WTC11 (cell line): ENCODE measurements around the gene PRKN. TPM values are rescaled to one million over a fixed set of nuclear protein-coding genes. Genes with fewer than 3 reads are reported as not detected.
A peak's percentile ranks its signal among the peaks of the same experiment; 100 is the strongest.

Experiments
- ATAC-seq: fragments of 200-7000 bp; cut with Tn5 transposase; 2 replicates; pipeline ENCODE4 v1.10.0; 2021; ENCODE audit warnings: mild to moderate bottlenecking, moderate library complexity
- CTCF ChIA-PET: fragments of 300-600 bp; sonication (Branson Sonifier 250); formaldehyde crosslinking; loops from one replicate; lab custom pipeline; 2021; ENCODE audit warnings: antibody characterized with exemption; lab: Charles Lee
- POLR2A ChIA-PET: fragments of 350-600 bp; sonication (Branson Sonifier 250); formaldehyde crosslinking; loops from one replicate; lab custom pipeline; 2021; ENCODE audit warnings: antibody characterized with exemption; lab: Charles Lee
- DNase-seq: peaks from one replicate; pipeline ENCODE4 v3.0.0; 2021; ENCODE audit warnings: low spot score
- H3K27ac Mint-ChIP-seq: 2 replicates; pipeline ENCODE4 v1.8.0; 2021; ENCODE audit warnings: mixed read lengths
- H3K27me3 Mint-ChIP-seq: 2 replicates; pipeline ENCODE4 v1.8.0; 2021; ENCODE audit warnings: low read depth, mild to moderate bottlenecking, moderate library complexity, mixed read lengths
- H3K36me3 Mint-ChIP-seq: 2 replicates; pipeline ENCODE4 v1.8.0; 2021; ENCODE audit warnings: mixed read lengths
- H3K4me1 Mint-ChIP-seq: 2 replicates; pipeline ENCODE4 v1.8.0; 2022; ENCODE audit warnings: mixed read lengths
- H3K4me3 Mint-ChIP-seq: 2 replicates; pipeline ENCODE4 v1.8.0; 2021; ENCODE audit warnings: mild to moderate bottlenecking, moderate library complexity, mixed read lengths
- H3K9me3 Mint-ChIP-seq: 2 replicates; pipeline ENCODE4 v1.8.0; 2021; ENCODE audit warnings: mixed read lengths
- CDX4 ChIP-seq: fragments of 250-450 bp; sonication (Bioruptor Pico); IDR thresholded peaks from 2 replicates; pipeline ENCODE4 v1.9.0; 2021; ENCODE audit warnings: moderate library complexity, mild to moderate bottlenecking, inconsistent platforms, borderline replicate concordance
- EMX1 ChIP-seq: fragments of 250-450 bp; sonication (Bioruptor Pico); IDR thresholded peaks from 2 replicates; pipeline ENCODE4 v1.8.0; 2021; ENCODE audit warnings: mild to moderate bottlenecking
- ETV6 ChIP-seq: sonication (generic); formaldehyde crosslinking; IDR thresholded peaks from 2 replicates; pipeline ENCODE4 v1.8.1; 2022; ENCODE audit warnings: mild to moderate bottlenecking, missing genetic modification reagents
- FOXK1 ChIP-seq: sonication (generic); formaldehyde crosslinking; IDR thresholded peaks from 2 replicates; pipeline ENCODE4 v1.8.0; 2022; ENCODE audit warnings: mild to moderate bottlenecking, moderate library complexity, missing genetic modification reagents
- JAZF1 ChIP-seq: fragments of 250-450 bp; sonication (Bioruptor Pico); IDR thresholded peaks from 2 replicates; pipeline ENCODE4 v1.9.0; 2021; ENCODE audit warnings: moderate library complexity, mild to moderate bottlenecking, inconsistent platforms
- MXD4 ChIP-seq: fragments of 250-450 bp; sonication (Bioruptor Pico); IDR thresholded peaks from 2 replicates; pipeline ENCODE4 v1.8.0; 2021; ENCODE audit warnings: mild to moderate bottlenecking, moderate library complexity, borderline replicate concordance
- NFE2L1 ChIP-seq: sonication (generic); formaldehyde crosslinking; IDR thresholded peaks from 2 replicates; pipeline ENCODE4 v1.8.1; 2023; ENCODE audit warnings: missing genetic modification reagents
- NFYB ChIP-seq: sonication (generic); formaldehyde crosslinking; conservative IDR thresholded peaks from 2 replicates; pipeline ENCODE4 v1.8.0; 2022; ENCODE audit warnings: low read depth, missing genetic modification reagents
- NR3C1 ChIP-seq: sonication (generic); formaldehyde crosslinking; conservative IDR thresholded peaks from 2 replicates; pipeline ENCODE4 v1.8.1; 2023; ENCODE audit warnings: low read depth, mild to moderate bottlenecking, missing genetic modification reagents
- PRDM15 ChIP-seq: sonication (generic); formaldehyde crosslinking; IDR thresholded peaks from 2 replicates; pipeline ENCODE4 v1.8.0; 2022; ENCODE audit warnings: missing genetic modification reagents
- SOX15 ChIP-seq: fragments of 250-450 bp; sonication (Bioruptor Pico); IDR thresholded peaks from 2 replicates; pipeline ENCODE4 v1.9.0; 2021; ENCODE audit warnings: mild to moderate bottlenecking
- TEAD4 ChIP-seq: sonication (generic); formaldehyde crosslinking; IDR thresholded peaks from 2 replicates; pipeline ENCODE4 v1.8.0; 2022; ENCODE audit warnings: mild to moderate bottlenecking, missing genetic modification reagents
- ZNF263 ChIP-seq: sonication (generic); formaldehyde crosslinking; IDR thresholded peaks from 2 replicates; pipeline ENCODE4 v1.8.1; 2022; ENCODE audit warnings: low read depth, mild to moderate bottlenecking, moderate library complexity, missing genetic modification reagents
- ZNF281 ChIP-seq: sonication (generic); formaldehyde crosslinking; IDR thresholded peaks from 2 replicates; pipeline ENCODE4 v1.8.0; 2023; ENCODE audit warnings: mild to moderate bottlenecking, missing genetic modification reagents
- ZNF317 ChIP-seq: sonication (generic); formaldehyde crosslinking; IDR thresholded peaks from 2 replicates; pipeline ENCODE4 v1.8.1; 2023; ENCODE audit warnings: low read depth, mild to moderate bottlenecking, moderate library complexity, missing genetic modification reagents, borderline replicate concordance
- ZNF416 ChIP-seq: fragments of 250-450 bp; sonication (Bioruptor Pico); IDR thresholded peaks from 2 replicates; pipeline ENCODE4 v1.9.0; 2021; ENCODE audit warnings: mild to moderate bottlenecking, inconsistent platforms
- ZNF425 ChIP-seq: fragments of 250-450 bp; sonication (Bioruptor Pico); conservative IDR thresholded peaks from 2 replicates; pipeline ENCODE4 v1.9.0; 2021; ENCODE audit warnings: mild to moderate bottlenecking
- ZNF512 ChIP-seq: sonication (generic); formaldehyde crosslinking; IDR thresholded peaks from 2 replicates; pipeline ENCODE4 v1.8.1; 2022; ENCODE audit warnings: missing genetic modification reagents, borderline replicate concordance
- total RNA-seq: library from RNA; stranded (reverse); gene quantifications from 3 replicates; pipeline ENCODE4 v1.2.3, GENCODE V29; 2021

The PRKN gene
- total RNA-seq, 1 experiment from 2014 or later, result 0.59 TPM

GRCh38 chr6:162178666-162179065, 548.9 kb downstream of the PRKN start:
- no peak for DNase-seq
- Mint-ChIP-seq H3K9me3 (no peaks in the 10 kb centered on the region), H3K27ac (peak overlapping the region; percentile 46; the same call in 1 of the 2 replicates), H3K27me3 (no peaks in the 10 kb centered on the region), H3K36me3 (no peaks in the 10 kb centered on the region), H3K4me3 (no peak overlapping the region), H3K4me1 (no peaks in the 10 kb centered on the region)
- TF ChIP-seq CDX4 (no peak), ZNF281 (no peak), ZNF263 (CRISPR knock-in tag) (no peak), FOXK1 (CRISPR knock-in tag) (no peak), SOX15 (CRISPR knock-in tag) (no peak), ZNF317 (CRISPR knock-in tag) (no peak), NFYB (CRISPR knock-in tag) (no peak), EMX1 (CRISPR knock-in tag) (no peak), ZNF416 (no peak), TEAD4 (CRISPR knock-in tag) (no peak), JAZF1 (CRISPR knock-in tag) (no peak), ZNF512 (CRISPR knock-in tag) (no peak), PRDM15 (CRISPR knock-in tag) (no peak), NR3C1 (no peak), ETV6 (CRISPR knock-in tag) (no peak), MXD4 (no peak), ZNF425 (CRISPR knock-in tag) (no peak), NFE2L1 (CRISPR knock-in tag) (no peak)
- CTCF ChIA-PET, result no interaction called here
- POLR2A ChIA-PET, result no interaction called here
- ATAC-seq, result no peak
